Endothelial cell (in vitro differentiated cells): ENCODE data around the gene KLF18. TPM values are rescaled to one million over a fixed set of nuclear protein-coding genes. Genes with fewer than 3 reads are reported as not detected.

Source experiments
- DNase-seq: peaks from one replicate; pipeline ENCODE4 v3.0.0; 2021; ENCODE audit warnings: low spot score
- H3K27ac Mint-ChIP-seq: one replicate; pipeline ENCODE4 v1.8.0; 2021; ENCODE audit warnings: mixed read lengths, inconsistent platforms; ENCODE audit not compliant: unreplicated experiment
- H3K27me3 Mint-ChIP-seq: one replicate; pipeline ENCODE4 v1.8.0; 2021; ENCODE audit warnings: mild to moderate bottlenecking, moderate library complexity, mixed read lengths, inconsistent platforms; ENCODE audit not compliant: unreplicated experiment
- H3K36me3 Mint-ChIP-seq: one replicate; pipeline ENCODE4 v1.8.0; 2021; ENCODE audit warnings: mild to moderate bottlenecking, low read depth, mixed read lengths, inconsistent platforms; ENCODE audit not compliant: unreplicated experiment
- H3K4me1 Mint-ChIP-seq: one replicate; pipeline ENCODE4 v1.8.0; 2021; ENCODE audit warnings: mild to moderate bottlenecking, mixed read lengths, inconsistent platforms; ENCODE audit not compliant: unreplicated experiment
- H3K4me3 Mint-ChIP-seq: one replicate; pipeline ENCODE4 v1.8.0; 2021; ENCODE audit warnings: mild to moderate bottlenecking, mixed read lengths, inconsistent platforms; ENCODE audit not compliant: unreplicated experiment
- H3K9me3 Mint-ChIP-seq: one replicate; pipeline ENCODE4 v1.8.0; 2021; ENCODE audit warnings: mixed read lengths, inconsistent platforms; ENCODE audit not compliant: unreplicated experiment
- total RNA-seq: library from RNA; stranded (reverse); fragmentation: NEBNext Ultra II Directional; extraction: Animal tissue kit (Norgen Biotek cat#: 25700); gene quantifications from one replicate; pipeline ENCODE4 v1.2.1, GENCODE V29; 2021; ENCODE audit not compliant: unreplicated experiment
- TF ChIP-seq, protein P1 (sequence below): fragments of 200-600 bp; sonication (generic); IDR thresholded peaks from one replicate; pipeline ENCODE4 v1.5.0; 2021; ENCODE audit warnings: antibody characterized with exemption; ENCODE audit not compliant: unreplicated experiment

Gene KLF18
- total RNA-seq, 1 donor from 2014 or later, result not detected

DNA sequence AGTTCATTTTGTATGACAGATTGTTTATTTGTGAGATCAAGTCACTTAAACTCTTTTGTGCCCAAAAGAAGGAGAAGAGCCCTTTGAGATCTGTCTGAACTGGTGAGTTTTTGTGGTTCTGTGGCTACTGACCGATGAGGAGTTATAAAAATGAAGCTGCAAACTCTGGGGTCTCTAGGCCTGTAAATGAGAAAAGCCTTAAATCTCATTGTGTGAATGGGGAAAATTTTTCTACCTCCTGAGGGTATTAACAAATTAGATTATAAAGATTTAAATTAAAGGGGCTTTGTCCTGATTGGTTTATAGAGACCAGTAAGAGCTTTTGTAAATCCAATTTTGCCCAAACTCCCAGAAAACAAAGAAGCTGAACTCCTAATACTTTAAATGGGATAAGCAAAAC lies 32.5 kb downstream of the KLF18 start:
- H3K4me3 Mint-ChIP-seq, result no peak overlapping the region
- H3K27ac Mint-ChIP-seq, result no peak overlapping the region
- no peaks in the 10 kb centered on the region for H3K9me3 Mint-ChIP-seq
- H3K36me3 Mint-ChIP-seq, result no peaks in the 10 kb centered on the region
- no peak for DNase-seq
- TF ChIP-seq, protein P1, sequence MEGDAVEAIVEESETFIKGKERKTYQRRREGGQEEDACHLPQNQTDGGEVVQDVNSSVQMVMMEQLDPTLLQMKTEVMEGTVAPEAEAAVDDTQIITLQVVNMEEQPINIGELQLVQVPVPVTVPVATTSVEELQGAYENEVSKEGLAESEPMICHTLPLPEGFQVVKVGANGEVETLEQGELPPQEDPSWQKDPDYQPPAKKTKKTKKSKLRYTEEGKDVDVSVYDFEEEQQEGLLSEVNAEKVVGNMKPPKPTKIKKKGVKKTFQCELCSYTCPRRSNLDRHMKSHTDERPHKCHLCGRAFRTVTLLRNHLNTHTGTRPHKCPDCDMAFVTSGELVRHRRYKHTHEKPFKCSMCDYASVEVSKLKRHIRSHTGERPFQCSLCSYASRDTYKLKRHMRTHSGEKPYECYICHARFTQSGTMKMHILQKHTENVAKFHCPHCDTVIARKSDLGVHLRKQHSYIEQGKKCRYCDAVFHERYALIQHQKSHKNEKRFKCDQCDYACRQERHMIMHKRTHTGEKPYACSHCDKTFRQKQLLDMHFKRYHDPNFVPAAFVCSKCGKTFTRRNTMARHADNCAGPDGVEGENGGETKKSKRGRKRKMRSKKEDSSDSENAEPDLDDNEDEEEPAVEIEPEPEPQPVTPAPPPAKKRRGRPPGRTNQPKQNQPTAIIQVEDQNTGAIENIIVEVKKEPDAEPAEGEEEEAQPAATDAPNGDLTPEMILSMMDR, result no peak
- peaks cover 3% of the 10 kb centered on the region for H3K27me3 Mint-ChIP-seq
- H3K4me1 Mint-ChIP-seq, result peaks cover 10% of the 10 kb centered on the region

DNA sequence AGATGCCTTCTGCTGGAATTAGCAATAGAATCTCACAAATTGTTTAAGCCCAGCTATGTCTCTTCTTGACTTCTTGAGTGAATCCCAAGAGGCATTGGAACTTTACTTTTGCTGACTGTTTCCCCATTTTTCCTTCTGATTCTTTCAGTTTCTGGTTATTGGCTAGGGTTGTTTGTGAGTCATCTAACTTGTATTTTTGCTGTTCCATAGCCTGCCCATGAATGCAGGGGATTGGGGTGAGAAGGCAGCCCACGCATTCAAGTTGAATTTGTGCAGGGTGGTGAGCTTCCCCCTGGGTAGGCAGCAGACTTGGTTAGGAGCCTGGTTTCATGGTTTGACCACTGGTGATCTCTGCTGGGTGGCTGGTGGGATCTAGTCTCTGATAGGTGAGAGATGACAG lies 33.2 kb downstream of the KLF18 start:
- no peak for DNase-seq
- peaks cover 3% of the 10 kb centered on the region for H3K27me3 Mint-ChIP-seq
- no peaks in the 10 kb centered on the region for H3K9me3 Mint-ChIP-seq
- no peaks in the 10 kb centered on the region for H3K36me3 Mint-ChIP-seq
- H3K4me1 Mint-ChIP-seq, result peaks cover 10% of the 10 kb centered on the region
- no peak overlapping the region for H3K4me3 Mint-ChIP-seq
- TF ChIP-seq, protein P1, result no peak
- H3K27ac Mint-ChIP-seq, result no peak overlapping the region

DNA sequence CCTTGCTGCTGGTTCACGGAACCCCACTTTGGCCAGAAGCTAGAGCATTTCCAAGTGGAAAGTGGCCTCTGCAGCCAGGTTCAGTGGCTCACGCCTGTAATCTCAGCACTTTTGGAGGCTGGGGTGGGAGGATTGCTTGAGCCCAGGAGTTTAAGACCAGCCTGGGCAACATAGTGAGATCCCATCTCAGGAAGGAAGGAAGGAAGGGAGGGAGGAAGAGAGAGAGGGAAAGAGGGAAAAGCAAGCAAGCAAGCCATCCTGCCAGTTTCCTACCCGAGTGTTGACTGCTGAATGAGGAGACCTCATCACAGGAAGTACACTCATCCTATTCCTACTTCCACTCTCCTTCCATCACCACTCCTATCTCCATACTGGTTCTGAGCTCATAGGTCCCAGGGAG lies 35.6 kb downstream of the KLF18 start:
- TF ChIP-seq, protein P1, result no peak
- Mint-ChIP-seq H3K9me3 (no peaks in the 10 kb centered on the region), H3K27ac (no peak overlapping the region), H3K4me3 (no peak overlapping the region), H3K27me3 (peaks cover 3% of the 10 kb centered on the region), H3K36me3 (no peaks in the 10 kb centered on the region), H3K4me1 (peaks cover 10% of the 10 kb centered on the region)
- DNase-seq, result no peak

DNA sequence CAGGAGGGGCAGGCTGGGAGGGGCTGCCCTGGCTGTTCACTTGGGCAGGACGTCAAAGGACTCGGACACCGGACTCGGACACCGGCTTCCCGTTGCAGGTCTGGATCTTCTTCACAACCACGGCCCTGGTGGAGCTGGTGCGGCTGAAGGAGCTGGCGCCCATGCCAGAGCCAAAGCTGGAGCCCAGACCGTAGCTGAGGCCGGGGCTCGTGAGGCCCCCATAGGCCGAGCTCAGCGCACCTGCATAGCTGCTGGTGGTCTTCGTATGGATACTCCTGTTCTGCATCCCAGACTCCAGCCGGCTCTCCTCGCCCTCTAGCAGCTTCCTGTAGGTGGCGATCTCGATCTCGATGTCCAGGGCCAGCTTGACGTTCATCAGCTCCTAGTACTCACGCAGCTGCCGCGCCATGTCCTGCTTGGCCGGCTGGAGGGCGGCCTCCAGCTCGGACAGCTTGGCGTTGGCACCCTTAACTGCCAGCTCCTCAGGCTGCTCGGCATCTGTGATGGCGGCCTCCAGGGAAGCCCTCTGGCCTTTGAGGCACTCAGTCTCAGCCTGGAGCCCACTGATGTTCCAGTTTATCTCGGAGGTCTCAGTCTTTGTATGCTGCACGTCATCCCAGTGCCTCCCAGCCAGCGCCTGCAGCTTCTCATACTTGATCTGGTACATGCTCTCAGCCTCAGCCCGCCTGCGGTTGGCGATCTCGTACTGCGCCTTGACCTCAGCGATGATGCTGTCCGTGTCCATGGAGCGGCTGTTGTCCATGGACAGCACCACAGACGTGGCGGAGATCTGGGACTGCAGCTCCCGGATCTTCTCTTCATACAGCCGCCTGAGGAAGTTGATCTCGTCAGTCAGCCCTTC lies 37.9 kb downstream of the KLF18 start:
- TF ChIP-seq, protein P1, result no peak
- H3K27me3 Mint-ChIP-seq, result peaks cover 3% of the 10 kb centered on the region
- DNase-seq, result peak; percentile 52
- H3K36me3 Mint-ChIP-seq, result no peaks in the 10 kb centered on the region
- no peak overlapping the region for H3K27ac Mint-ChIP-seq
- no peaks in the 10 kb centered on the region for H3K9me3 Mint-ChIP-seq
- H3K4me3 Mint-ChIP-seq, result no peak overlapping the region
- peaks cover 10% of the 10 kb centered on the region for H3K4me1 Mint-ChIP-seq

DNA sequence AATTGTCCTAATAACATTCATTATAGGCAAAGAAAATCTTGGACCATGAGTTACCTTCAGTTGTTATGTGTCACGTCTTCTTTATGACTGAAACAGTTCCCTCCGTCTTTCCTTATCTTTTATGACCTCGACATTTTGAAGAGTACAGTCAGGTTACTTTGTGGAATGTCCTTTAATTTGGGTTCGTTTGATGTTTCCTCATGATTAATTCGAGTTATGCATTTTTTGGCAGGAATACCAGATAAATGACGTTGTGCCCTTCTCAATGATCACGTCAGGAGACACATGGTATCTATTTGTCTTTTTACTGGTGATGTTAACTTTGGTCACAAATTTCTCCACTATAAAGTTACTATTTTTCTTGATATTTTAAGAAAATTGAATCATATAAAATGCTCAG lies 40.1 kb downstream of the KLF18 start:
- TF ChIP-seq, protein P1, result no peak

More for the DNA sequence above, 40.1 kb downstream of the KLF18 start:
- Mint-ChIP-seq H3K9me3 (no peaks in the 10 kb centered on the region), H3K36me3 (no peaks in the 10 kb centered on the region), H3K4me1 (peaks cover 8% of the 10 kb centered on the region), H3K27ac (no peak overlapping the region), H3K4me3 (no peak overlapping the region), H3K27me3 (peaks cover 3% of the 10 kb centered on the region)
- no peak for DNase-seq
